ENCODE results near the gene CARD9.

DNA sequence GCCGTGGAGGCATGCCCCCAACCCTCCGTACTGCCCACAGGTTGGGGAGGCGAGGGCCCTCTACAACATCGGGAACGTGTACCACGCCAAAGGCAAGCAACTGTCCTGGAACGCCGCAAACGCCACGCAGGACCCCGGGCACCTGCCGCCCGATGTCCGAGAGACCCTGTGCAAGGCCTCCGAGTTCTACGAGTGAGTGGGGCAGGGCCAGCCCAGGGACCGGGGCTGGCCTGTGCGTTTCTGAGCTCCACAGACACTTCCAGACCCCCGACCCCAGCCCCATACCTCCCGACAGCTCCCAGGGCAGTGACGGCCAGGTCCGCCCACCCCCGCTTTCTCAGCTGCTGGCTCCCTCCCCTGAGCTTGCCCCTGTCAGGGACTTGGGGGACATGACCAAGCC, 36.6 kb downstream of the CARD9 start:
- TF ChIP-seq, protein P1, sequence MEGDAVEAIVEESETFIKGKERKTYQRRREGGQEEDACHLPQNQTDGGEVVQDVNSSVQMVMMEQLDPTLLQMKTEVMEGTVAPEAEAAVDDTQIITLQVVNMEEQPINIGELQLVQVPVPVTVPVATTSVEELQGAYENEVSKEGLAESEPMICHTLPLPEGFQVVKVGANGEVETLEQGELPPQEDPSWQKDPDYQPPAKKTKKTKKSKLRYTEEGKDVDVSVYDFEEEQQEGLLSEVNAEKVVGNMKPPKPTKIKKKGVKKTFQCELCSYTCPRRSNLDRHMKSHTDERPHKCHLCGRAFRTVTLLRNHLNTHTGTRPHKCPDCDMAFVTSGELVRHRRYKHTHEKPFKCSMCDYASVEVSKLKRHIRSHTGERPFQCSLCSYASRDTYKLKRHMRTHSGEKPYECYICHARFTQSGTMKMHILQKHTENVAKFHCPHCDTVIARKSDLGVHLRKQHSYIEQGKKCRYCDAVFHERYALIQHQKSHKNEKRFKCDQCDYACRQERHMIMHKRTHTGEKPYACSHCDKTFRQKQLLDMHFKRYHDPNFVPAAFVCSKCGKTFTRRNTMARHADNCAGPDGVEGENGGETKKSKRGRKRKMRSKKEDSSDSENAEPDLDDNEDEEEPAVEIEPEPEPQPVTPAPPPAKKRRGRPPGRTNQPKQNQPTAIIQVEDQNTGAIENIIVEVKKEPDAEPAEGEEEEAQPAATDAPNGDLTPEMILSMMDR (IDR thresholded peaks at IDR 0.05): no peak
- TF ChIP-seq POLR2AphosphoS5 (IDR thresholded peaks at IDR 0.05; ENCODE audit: low read depth, low read length) (no peak), SIN3A (IDR thresholded peaks at IDR 0.05; ENCODE audit: borderline replicate concordance, insufficient read depth, low read depth, low read length) (no peak), TCF7L2 (IDR thresholded peaks at IDR 0.05; ENCODE audit: low read depth, low read length) (no peak)
- TF ChIP-seq, protein P2, sequence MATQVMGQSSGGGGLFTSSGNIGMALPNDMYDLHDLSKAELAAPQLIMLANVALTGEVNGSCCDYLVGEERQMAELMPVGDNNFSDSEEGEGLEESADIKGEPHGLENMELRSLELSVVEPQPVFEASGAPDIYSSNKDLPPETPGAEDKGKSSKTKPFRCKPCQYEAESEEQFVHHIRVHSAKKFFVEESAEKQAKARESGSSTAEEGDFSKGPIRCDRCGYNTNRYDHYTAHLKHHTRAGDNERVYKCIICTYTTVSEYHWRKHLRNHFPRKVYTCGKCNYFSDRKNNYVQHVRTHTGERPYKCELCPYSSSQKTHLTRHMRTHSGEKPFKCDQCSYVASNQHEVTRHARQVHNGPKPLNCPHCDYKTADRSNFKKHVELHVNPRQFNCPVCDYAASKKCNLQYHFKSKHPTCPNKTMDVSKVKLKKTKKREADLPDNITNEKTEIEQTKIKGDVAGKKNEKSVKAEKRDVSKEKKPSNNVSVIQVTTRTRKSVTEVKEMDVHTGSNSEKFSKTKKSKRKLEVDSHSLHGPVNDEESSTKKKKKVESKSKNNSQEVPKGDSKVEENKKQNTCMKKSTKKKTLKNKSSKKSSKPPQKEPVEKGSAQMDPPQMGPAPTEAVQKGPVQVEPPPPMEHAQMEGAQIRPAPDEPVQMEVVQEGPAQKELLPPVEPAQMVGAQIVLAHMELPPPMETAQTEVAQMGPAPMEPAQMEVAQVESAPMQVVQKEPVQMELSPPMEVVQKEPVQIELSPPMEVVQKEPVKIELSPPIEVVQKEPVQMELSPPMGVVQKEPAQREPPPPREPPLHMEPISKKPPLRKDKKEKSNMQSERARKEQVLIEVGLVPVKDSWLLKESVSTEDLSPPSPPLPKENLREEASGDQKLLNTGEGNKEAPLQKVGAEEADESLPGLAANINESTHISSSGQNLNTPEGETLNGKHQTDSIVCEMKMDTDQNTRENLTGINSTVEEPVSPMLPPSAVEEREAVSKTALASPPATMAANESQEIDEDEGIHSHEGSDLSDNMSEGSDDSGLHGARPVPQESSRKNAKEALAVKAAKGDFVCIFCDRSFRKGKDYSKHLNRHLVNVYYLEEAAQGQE (IDR thresholded peaks at IDR 0.05; ENCODE audit: insufficient read depth in 1 of 2, low read depth in 2 of 2, low read length in 1 of 2): no peak
